Transverse colon (tissue), 4 donors: ENCODE data around the gene SLFN12L. TPM values are rescaled to one million over a fixed set of nuclear protein-coding genes. Genes with fewer than 3 reads are reported as not detected.

Experiments
- DNase-seq: peaks from one replicate; pipeline ENCODE4 v3.0.0-alpha.2; 2019
- H3K27ac ChIP-seq, 4 donors: fragments of 200-600 bp; sonication (generic); 2 replicates each; pipeline ENCODE4 v1.5.1; 2016 to 2018; ENCODE audit warnings: inconsistent platforms in 4 of 4
- H3K27me3 ChIP-seq: fragments of 200-600 bp; sonication (generic); 2 replicates; pipeline ENCODE4 v1.5.1; 2017; ENCODE audit warnings: inconsistent platforms
- H3K36me3 ChIP-seq, 4 donors: fragments of 200-600 bp; sonication (generic); 2 replicates each; pipeline ENCODE4 v1.5.1; 2017 to 2019; ENCODE audit warnings: inconsistent platforms in 4 of 4
- H3K4me1 ChIP-seq, 4 donors: fragments of 200-600 bp; sonication (generic); 2 replicates each; pipeline ENCODE4 v1.5.1; 2017 to 2020; ENCODE audit warnings: inconsistent platforms in 4 of 4
- H3K4me3 ChIP-seq, 4 donors: fragments of 200-600 bp; sonication (generic); 1 replicate in 1 of 4; 2 replicates in 3 of 4; pipeline versions ENCODE4 v1.5.1 to v1.6.1; 2017 to 2019; ENCODE audit warnings: inconsistent platforms in 4 of 4
- H3K9me3 ChIP-seq, 2 donors: fragments of 200-600 bp; sonication (generic); 2 replicates each; pipeline ENCODE4 v1.5.1; 2017 to 2019; ENCODE audit warnings: inconsistent platforms in 2 of 2
- EP300 ChIP-seq: sonication (generic); formaldehyde crosslinking; IDR thresholded peaks from one replicate; pipeline ENCODE4 v1.6.1; 2017; ENCODE audit warnings: antibody characterized with exemption, low read depth
- POLR2A ChIP-seq: fragments of 450-650 bp; IDR thresholded peaks from one replicate; pipeline ENCODE4 v1.6.1; 2016; ENCODE audit warnings: antibody characterized with exemption, mild to moderate bottlenecking, moderate library complexity
- POLR2AphosphoS5 ChIP-seq, 3 donors: sonication (generic); formaldehyde crosslinking; IDR thresholded peaks; one replicate each; pipeline ENCODE4 v1.6.1; 2016; ENCODE audit warnings: antibody characterized with exemption in 3 of 3
- WGBS, 2 donors: methylation state at CpG; one replicate each; pipeline ENCODE4 v1.1.5; 2018; ENCODE audit warnings: low coverage in 1 of 2; 5-methylcytosine and 5-hydroxymethylcytosine counted together
- in situ Hi-C, 4 donors: fragments of 200-750 bp; cut with MboI; loops; one replicate each; pipeline versions ENCODE4 v1.15.0 to v1.15.1; 2017; ENCODE audit warnings: low sequenced_read_pairs in 3 of 4, low pct_ligation_motif_present in 1 of 4, low pct_unique_long_range_greater_than_20kb in 1 of 4
- intact Hi-C: fragments of 100-400 bp; cut with DNase I; formaldehyde crosslinking; loops from one replicate; pipeline ENCODE4 v1.15.1; 2023; ENCODE audit warnings: low total_unique reads
- total RNA-seq, 4 donors: library from RNA; depleted of rRNA; stranded (reverse); fragments of >200 nt; gene quantifications; one replicate each; pipeline ENCODE4 v1.1.0, GENCODE V29; 2016
- TF ChIP-seq, protein P1 (sequence below), 5 experiments: fragments of 200-600 bp in 3 of 5; fragments of 450-650 bp in 2 of 5; sonication (generic) in 3 of 5; IDR thresholded peaks; 1 replicate in 2 of 5; 2 replicates in 3 of 5; pipeline ENCODE4 v1.5.1; 2016 to 2017; ENCODE audit warnings: antibody characterized with exemption in 5 of 5, inconsistent platforms in 3 of 5, mild to moderate bottlenecking in 2 of 5, moderate library complexity in 1 of 5

Gene SLFN12L
- total RNA-seq, 4 donors from 2014 or later: 1.4 to 6.2 (median 3.1) TPM

DNA sequence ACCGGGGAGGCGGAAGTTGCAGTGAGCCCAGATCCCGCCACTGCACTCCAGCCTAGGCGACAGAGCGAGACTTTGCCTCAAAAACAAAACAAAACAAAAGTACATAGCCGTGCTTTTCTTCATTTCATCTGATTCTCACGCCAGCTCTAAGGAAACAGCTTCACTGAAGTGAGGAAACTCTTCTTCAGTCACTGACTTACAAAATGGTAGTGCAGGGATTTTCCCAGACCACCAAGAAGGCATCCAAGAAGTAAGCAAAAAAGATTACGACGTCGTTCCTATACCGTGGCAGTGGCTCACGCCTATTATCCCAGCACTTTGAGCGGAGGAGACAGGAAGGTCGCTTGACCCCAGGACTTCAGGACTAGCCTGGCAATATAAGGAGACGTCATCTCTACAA lies 48.5 kb downstream of the SLFN12L start:
- no peak for DNase-seq
- no peak overlapping the region for H3K4me3 ChIP-seq
- H3K36me3 ChIP-seq: no peaks in the 10 kb centered on the region
- H3K27ac ChIP-seq: no peak overlapping the region
- intact Hi-C loops (no loop called here), in situ Hi-C loops (no loop called here)
- H3K27me3 ChIP-seq: peaks cover 91% of the 10 kb centered on the region
- H3K9me3 ChIP-seq: no peaks in the 10 kb centered on the region
- 61% methylated on average over 15 of the region's 15 CpGs; no CpG with 5 or more reads in 1 of the 2 donors for WGBS, 2 donors
- TF ChIP-seq, protein P1, sequence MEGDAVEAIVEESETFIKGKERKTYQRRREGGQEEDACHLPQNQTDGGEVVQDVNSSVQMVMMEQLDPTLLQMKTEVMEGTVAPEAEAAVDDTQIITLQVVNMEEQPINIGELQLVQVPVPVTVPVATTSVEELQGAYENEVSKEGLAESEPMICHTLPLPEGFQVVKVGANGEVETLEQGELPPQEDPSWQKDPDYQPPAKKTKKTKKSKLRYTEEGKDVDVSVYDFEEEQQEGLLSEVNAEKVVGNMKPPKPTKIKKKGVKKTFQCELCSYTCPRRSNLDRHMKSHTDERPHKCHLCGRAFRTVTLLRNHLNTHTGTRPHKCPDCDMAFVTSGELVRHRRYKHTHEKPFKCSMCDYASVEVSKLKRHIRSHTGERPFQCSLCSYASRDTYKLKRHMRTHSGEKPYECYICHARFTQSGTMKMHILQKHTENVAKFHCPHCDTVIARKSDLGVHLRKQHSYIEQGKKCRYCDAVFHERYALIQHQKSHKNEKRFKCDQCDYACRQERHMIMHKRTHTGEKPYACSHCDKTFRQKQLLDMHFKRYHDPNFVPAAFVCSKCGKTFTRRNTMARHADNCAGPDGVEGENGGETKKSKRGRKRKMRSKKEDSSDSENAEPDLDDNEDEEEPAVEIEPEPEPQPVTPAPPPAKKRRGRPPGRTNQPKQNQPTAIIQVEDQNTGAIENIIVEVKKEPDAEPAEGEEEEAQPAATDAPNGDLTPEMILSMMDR (IDR thresholded peaks at IDR 0.05): no peak
- H3K4me1 ChIP-seq: peaks cover 0 to 6% (median 3%) of the 10 kb centered on the region in 4 donors

DNA sequence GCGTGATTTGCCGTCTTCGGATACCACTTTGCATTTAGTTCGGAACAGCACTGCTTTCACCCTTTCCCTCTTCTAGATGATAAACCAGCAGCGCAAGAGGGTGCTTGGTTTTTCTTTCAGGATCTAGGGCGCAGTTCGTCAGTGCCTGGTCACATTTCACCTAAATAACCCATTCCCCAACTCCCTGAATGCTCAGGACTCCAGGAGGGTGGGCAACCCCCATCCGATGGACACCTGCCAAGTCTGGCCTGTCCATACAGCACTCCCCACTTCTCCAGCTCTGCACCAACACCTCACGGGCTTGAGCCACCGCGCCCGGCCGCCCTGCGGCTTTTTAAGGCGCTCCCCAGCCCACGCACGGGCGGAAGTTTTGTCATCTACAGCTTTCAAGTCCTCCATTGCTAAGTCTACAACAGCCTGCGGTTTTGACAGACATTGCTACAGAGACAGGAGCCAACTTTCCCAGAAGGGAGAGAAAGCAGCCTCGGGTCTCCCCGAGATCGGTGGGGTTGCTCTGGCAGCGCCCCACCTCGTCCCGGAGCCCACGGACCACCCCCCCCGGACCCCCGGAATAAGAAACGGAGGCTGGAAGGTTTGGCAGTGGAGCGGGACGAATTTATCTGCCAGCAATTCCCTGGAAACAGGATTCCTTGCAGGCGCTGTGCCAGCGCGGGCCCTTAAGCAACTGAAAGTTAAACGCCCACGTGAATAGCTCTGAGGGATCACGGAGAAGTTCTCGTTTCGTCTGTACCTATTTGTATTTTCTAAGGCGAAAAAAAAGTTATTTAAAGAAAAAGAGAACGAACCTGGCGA lies 50.4 kb downstream of the SLFN12L start:
- DNase-seq: peak; percentile 53
- Histone ChIP-seq H3K4me1 (peaks cover 0 to 6% (median 3%) of the 10 kb centered on the region in 4 donors), H3K27me3 (peaks cover 73% of the 10 kb centered on the region), H3K4me3 (peak overlapping the region; percentile 25 to 64 (median 34)), H3K9me3 (no peaks in the 10 kb centered on the region), H3K36me3 (no peaks in the 10 kb centered on the region), H3K27ac (peak overlapping the region; percentile 18 to 67 (median 60))
- in situ Hi-C loops (no loop called here), intact Hi-C loops (no loop called here)
- WGBS, 2 donors: 6 to 17% methylated on average over 6 to 35 of the region's 42 CpGs
- TF ChIP-seq POLR2AphosphoS5 (IDR thresholded peaks at IDR 0.05) (no peak), EP300 (no peak), POLR2A (no peak)
- TF ChIP-seq, protein P1 (IDR thresholded peaks at IDR 0.05): no peak

DNA sequence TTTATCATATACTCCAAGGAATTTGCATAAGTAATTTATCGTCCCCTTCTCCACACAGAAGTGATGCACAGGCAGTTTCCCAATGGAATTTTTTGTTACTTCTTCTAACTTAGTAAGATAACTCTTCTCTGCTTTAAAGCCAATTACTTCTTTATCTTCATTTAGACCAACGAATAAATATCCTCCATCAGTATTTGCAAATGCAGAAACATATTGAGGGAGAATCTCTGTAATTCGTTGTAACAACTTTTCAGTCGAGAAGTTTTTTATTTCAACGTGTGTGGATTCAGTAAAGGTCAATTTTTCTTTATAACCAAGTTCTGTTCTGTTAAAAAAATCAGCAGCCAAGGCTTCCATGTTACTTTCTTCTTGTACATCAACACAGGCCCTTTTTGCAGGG lies 58.2 kb downstream of the SLFN12L start:
- TF ChIP-seq POLR2AphosphoS5 (IDR thresholded peaks at IDR 0.05) (no peak), POLR2A (no peak), EP300 (no peak)
- TF ChIP-seq, protein P1 (IDR thresholded peaks at IDR 0.05): no peak
- Histone ChIP-seq H3K9me3 (no peaks in the 10 kb centered on the region), H3K4me3 (no peak overlapping the region), H3K4me1 (no peaks in the 10 kb centered on the region), H3K27me3 (peaks cover 46% of the 10 kb centered on the region), H3K36me3 (no peaks in the 10 kb centered on the region), H3K27ac (no peak overlapping the region)
- 72 to 73% methylated on average over 5 of the region's 5 CpGs for WGBS, 2 donors
- in situ Hi-C loops (no loop called here), intact Hi-C loops (no loop called here)
- no peak for DNase-seq

DNA sequence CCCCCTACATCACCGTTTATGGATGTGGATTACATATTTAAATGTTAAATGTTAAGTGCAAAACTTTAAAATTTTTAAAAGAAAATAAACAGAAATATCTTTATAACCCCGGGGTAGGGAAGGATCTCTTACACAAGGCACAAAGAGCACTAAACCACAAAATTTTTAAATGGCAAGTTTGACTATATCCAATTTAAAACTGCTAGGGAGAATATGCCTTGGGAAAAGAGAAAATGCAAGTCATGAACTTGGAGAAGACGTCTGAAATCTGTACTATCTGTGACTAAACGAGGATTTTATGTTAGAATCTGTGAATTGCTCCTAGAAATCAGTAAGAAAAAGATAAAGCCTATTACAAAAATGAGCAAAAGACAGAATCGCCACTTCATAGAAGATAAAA lies 60.2 kb downstream of the SLFN12L start:
- Histone ChIP-seq H3K27ac (no peak overlapping the region), H3K27me3 (peaks cover 47% of the 10 kb centered on the region), H3K36me3 (no peaks in the 10 kb centered on the region), H3K4me3 (no peak overlapping the region), H3K9me3 (no peaks in the 10 kb centered on the region), H3K4me1 (no peaks in the 10 kb centered on the region)
- in situ Hi-C loops: no loop called here
- TF ChIP-seq POLR2A: no peak
- intact Hi-C loops: no loop called here
- WGBS, 2 donors: 58 to 65% methylated on average over 5 of the region's 5 CpGs
- no peak for DNase-seq
